Measurements from ENCODE around the gene CDC37L1.

DNA sequence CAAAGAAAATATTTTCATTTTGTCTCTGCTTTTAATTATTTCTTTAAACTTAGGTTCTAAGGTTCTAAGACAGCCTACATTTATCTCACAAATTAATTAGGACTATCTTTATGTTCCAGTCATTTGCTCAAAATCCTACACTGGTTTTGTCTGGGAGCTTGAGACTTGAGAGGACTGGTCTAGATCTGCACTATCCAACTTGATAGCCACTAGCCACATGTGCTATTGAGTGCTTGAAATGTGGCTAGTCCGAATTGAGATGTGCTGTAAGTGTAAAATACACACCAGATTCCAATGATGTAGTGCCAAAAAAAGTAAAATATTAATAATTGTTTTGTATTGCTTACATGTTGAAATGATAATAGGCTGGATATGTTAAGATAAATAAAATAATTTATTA is 7.2 kb downstream of the CDC37L1 start:
- TF ChIP-seq POLR2A (IDR thresholded peaks at IDR 0.05) = no peak
- TF ChIP-seq, protein P1, sequence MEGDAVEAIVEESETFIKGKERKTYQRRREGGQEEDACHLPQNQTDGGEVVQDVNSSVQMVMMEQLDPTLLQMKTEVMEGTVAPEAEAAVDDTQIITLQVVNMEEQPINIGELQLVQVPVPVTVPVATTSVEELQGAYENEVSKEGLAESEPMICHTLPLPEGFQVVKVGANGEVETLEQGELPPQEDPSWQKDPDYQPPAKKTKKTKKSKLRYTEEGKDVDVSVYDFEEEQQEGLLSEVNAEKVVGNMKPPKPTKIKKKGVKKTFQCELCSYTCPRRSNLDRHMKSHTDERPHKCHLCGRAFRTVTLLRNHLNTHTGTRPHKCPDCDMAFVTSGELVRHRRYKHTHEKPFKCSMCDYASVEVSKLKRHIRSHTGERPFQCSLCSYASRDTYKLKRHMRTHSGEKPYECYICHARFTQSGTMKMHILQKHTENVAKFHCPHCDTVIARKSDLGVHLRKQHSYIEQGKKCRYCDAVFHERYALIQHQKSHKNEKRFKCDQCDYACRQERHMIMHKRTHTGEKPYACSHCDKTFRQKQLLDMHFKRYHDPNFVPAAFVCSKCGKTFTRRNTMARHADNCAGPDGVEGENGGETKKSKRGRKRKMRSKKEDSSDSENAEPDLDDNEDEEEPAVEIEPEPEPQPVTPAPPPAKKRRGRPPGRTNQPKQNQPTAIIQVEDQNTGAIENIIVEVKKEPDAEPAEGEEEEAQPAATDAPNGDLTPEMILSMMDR (IDR thresholded peaks at IDR 0.05) = no peak
